ENCODE results near the gene TRERF1. TPM values are rescaled to one million over a fixed set of nuclear protein-coding genes. Genes with fewer than 3 reads are reported as not detected.

TRERF1 gene
- total and polyA plus RNA-seq, 2 of the 8 experiments (the other 6 are each of a cell fraction or from before 2014, with no cell fraction given), result 10.8 to 21.5 TPM

GRCh38 chr6:42263165-42263728 lies 188.5 kb downstream of the TRERF1 start:
- FAIRE-seq (no peak), DNase-seq (ENCODE audit: low read depth in 1 of 2, low spot score in 2 of 2) (no peak)
- H3K27ac ChIP-seq (ENCODE audit: low read depth, low read length), result no peak overlapping the region
- H2BK15ac ChIP-seq (ENCODE audit: low read length), result no peak overlapping the region
- H2BK120ac ChIP-seq (replicated peaks; ENCODE audit: low read depth, low read length), result no peak overlapping the region
- H4K20me1 ChIP-seq (replicated peaks in 1 of 2; ENCODE audit: control insufficient read depth in 1 of 2, insufficient read depth in 2 of 2, low read length in 2 of 2), result peaks cover 0 to 1% of the 10 kb centered on the region in 2 experiments
- no peak overlapping the region for H2BK20ac ChIP-seq (ENCODE audit: low read length)
- peaks cover 2 to 11% (median 5%) of the 10 kb centered on the region in 4 experiments for H3K4me1 ChIP-seq (replicated peaks in 1 of 4; ENCODE audit: control insufficient read depth in 3 of 4, insufficient read depth in 4 of 4, low read length in 3 of 4)
- ChIA-PET POLR2A (ENCODE audit: partially characterized antibody) (interaction anchor here (0.9 kb wide), 1 partner anchor 190 kb away, joined by 4 read pairs; no protein-coding TSS in a partner anchor), CTCF (ENCODE audit: partially characterized antibody) (interaction anchor here (0.6 to 4.7 kb wide), 15 partner anchors 8 to 284 kb away, joined by 3 to 23 read pairs (median 4); no protein-coding TSS in a partner anchor)
- H3K79me2 ChIP-seq (ENCODE audit: control insufficient read depth in 1 of 2, insufficient read depth in 2 of 2, low read length in 2 of 2), result no peaks in the 10 kb centered on the region
- H3K23ac ChIP-seq (ENCODE audit: insufficient read length), result no peak overlapping the region
- H3K27me3 ChIP-seq (replicated peaks in 1 of 4; ENCODE audit: control insufficient read depth in 3 of 4, extremely low read depth in 1 of 4, insufficient read depth in 3 of 4, low read length in 3 of 4), result no peaks in the 10 kb centered on the region
- no peak overlapping the region for H3K18ac ChIP-seq (ENCODE audit: extremely low read depth, low read length)
- no peaks in the 10 kb centered on the region; the same call in 1 of the 2 replicates for H3K79me1 ChIP-seq (ENCODE audit: low read depth, low read length)
- no peak overlapping the region for H2AFZ ChIP-seq (ENCODE audit: low read length)
- no peak overlapping the region for H2BK5ac ChIP-seq (ENCODE audit: low read depth, low read length)
- TF ChIP-seq CTCF (IDR thresholded peaks at IDR 0.05; ENCODE audit: control extremely low read depth in 1 of 3, insufficient read depth in 1 of 3, low read depth in 1 of 3, low read length in 3 of 3) (peak in 1 of 3 experiments; percentile 3; a peak in 1 of 4 replicates), RAD21 (IDR thresholded peaks at IDR 0.05 in 1 of 2, conservative IDR thresholded peaks at IDR 0.05 in 1 of 2; ENCODE audit: low read depth in 2 of 2, low read length in 2 of 2) (peak in 1 of 2 experiments; percentile 13; a peak in 1 of 4 replicates), NANOG (IDR thresholded peaks at IDR 0.05; ENCODE audit: insufficient read depth, low read depth, low read length, poor library complexity, severe bottlenecking) (no peak), E2F6 (IDR thresholded peaks at IDR 0.05) (0 out of 2 replicates have a peak, but pooled peaks have one; percentile 50), KDM1A (IDR thresholded peaks at IDR 0.05; ENCODE audit: borderline replicate concordance, low read length) (no peak)
- no peak overlapping the region for H2BK12ac ChIP-seq (ENCODE audit: low read depth, low read length)
- no peak overlapping the region for H3K4me2 ChIP-seq (ENCODE audit: insufficient read depth in 1 of 2, low read depth in 2 of 2, low read length in 2 of 2)
- H2AK5ac ChIP-seq (ENCODE audit: low read depth, low read length), result no peak overlapping the region
- peaks cover 0 to 9% (median 1%) of the 10 kb centered on the region in 4 experiments; a peak in 3 of 8 replicates for H3K36me3 ChIP-seq (ENCODE audit: control insufficient read depth in 2 of 4, insufficient read depth in 4 of 4, low read length in 3 of 4)
- H3K56ac ChIP-seq (replicated peaks; ENCODE audit: insufficient read length, low read depth, low read length), result no peak overlapping the region
- H3K4ac ChIP-seq (replicated peaks; ENCODE audit: insufficient read length, low read depth, low read length), result no peak overlapping the region
- H3K4me3 ChIP-seq (ENCODE audit: extremely low read depth in 1 of 4, insufficient read depth in 2 of 4, low read depth in 3 of 4, low read length in 4 of 4), result no peak overlapping the region
- H3K14ac ChIP-seq (ENCODE audit: insufficient read length), result no peak overlapping the region
- no peak overlapping the region for H4K8ac ChIP-seq (ENCODE audit: extremely low read depth, insufficient read depth, low read length)
- H4K91ac ChIP-seq (replicated peaks; ENCODE audit: insufficient read length, low read length), result no peak overlapping the region
- H4K5ac ChIP-seq (ENCODE audit: insufficient read length, low read depth, low read length), result no peak overlapping the region
- no peaks in the 10 kb centered on the region for H3K9me3 ChIP-seq (ENCODE audit: insufficient read depth in 2 of 2, low read depth in 1 of 2, low read length in 1 of 2)
- WGBS, 2 experiments (ENCODE audit: extremely low coverage in 1 of 2, insufficient coverage in 1 of 2, insufficient read length in 1 of 2, insufficient replicate concordance in 2 of 2, low coverage in 1 of 2, low lambda C conversion rate in 2 of 2, missing lambda C conversion rate in 1 of 2), result 94% methylated on average over 21 of the region's 24 CpGs; no CpG with 5 or more reads in 1 of the 2 experiments
- no peak overlapping the region for H3K9ac ChIP-seq (replicated peaks in 1 of 4; ENCODE audit: extremely low read depth in 1 of 4, low read depth in 3 of 4, low read length in 3 of 4)
- no peaks in the 10 kb centered on the region for H3K23me2 ChIP-seq (ENCODE audit: low read depth, low read length)

Data from H1 (cell line).